ENCODE measurements around the gene MAD1L1. TPM values are rescaled to one million over a fixed set of nuclear protein-coding genes. Genes with fewer than 3 reads are reported as not detected.
"Not testable (repeated sequence)": the region's sequence is repeated elsewhere in the genome, so short reads cannot be mapped to it uniquely, and the experiment has no call there.

MAD1L1 gene
- total RNA-seq, 1 donor: 57.9 TPM

DNA sequence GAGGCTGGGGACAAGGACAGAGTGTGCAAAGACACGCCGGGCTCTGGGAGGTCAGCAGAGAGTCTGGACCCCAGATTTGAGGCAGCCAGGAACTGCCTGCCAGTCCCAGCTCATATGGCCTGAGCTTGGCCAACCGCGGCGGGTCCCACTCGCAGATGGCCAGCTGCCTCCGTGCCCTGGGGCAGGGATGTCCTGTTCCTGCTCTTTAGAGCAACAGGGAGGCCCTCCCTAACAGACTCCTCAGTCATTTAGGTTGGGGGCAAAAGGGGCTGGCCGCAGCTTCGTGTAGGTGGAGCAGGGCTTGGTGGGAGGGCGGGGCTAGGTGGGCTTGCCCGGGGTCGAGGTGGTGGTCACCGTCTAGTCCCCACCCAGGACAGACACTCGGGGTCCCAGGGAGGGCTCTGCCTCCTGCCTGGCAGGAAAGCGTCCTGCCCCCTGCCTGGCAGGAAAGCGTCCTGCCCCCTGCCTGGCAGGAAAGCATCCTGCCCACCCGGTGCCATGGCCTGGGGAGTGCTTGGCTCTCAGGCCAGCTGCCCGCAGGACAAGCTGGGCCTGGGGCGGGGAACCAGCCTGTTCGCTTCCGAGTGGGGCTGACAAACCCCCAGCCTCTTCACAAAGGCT lies 393.7 kb downstream of the MAD1L1 start:
- not testable (repeated sequence) for DNase-seq (ENCODE audit: low read depth in 2 of 3, low spot score in 2 of 3)

GRCh38 chr7:1838544-1838872 lies 394.2 kb downstream of the MAD1L1 start:
- not testable (repeated sequence) for DNase-seq (ENCODE audit: low read depth in 2 of 3, low spot score in 2 of 3)

DNA sequence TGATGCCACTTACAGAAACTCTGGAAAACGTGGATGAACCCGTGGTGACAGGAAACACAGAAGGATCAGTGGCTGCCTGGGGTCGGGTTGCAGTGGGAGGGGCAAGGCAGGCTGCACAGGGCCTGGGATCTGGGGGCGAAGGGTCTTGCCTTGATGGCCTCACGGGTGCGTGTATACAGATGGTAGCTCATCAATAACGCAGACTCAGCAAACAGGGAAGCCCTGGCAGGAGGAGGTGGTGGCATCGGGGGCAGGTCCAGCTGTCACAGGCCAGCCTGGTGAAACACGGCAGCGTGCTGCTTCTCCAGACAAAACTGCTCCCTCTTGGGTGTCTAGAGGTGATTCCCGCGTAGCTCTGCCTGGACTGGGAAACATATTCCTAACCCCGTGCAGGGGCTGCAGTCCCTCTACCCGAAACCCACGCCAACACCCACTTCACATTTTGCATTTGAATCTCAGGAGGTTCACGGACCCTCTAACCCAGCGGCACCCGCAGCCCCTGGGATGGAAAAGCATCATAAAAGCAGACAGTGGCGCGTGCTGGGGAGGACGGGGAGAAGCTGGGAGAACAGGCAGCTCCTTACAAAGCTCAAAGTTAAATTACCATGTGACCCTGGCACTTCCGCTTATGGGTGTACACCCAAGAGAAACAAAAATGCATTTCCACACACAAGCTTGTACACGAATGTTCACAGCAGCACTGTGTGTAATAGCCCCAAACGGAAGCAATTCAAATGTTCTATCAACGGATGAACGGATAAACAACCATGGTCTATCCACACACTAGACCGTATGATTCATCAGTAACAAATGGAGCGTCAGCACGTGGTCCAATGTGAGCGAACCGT lies 394.8 kb downstream of the MAD1L1 start:
- not testable (repeated sequence) for DNase-seq (ENCODE audit: low read depth in 2 of 3, low spot score in 2 of 3)

DNA sequence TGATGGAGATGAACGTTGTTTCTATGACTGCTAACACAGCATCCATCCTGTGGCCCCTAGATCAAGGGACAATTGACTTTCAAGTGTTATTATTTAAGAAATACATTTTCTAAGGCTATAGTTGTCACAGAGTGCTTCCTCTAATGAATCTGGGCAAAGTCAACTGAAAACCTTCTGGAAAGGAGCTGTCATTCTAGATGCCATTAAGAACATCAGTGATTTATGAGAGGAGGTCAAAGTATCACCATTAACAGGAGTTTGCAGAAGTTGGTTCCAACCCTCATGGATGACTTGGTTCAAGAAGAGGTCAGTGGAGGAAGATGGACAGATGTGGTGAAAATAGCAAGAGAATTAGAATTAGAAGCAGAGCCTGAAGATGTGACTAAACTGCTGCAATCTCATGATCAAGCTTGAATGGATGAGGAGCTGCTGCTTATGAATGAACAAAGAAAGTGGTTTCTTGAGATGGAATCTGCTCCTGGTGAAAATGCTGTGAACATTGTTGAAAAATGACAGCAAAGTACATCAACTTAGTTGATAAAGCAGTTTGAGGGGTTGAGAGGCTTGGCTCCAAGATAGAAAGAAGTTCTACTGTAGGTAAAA lies 400.7 kb downstream of the MAD1L1 start:
- not testable (repeated sequence) for DNase-seq (ENCODE audit: low read depth in 2 of 3, low spot score in 2 of 3)

- DNase-seq (ENCODE audit: low read depth in 2 of 3, low spot score in 2 of 3): not testable (repeated sequence)
Measured at GRCh38 chr7:1831471-1831870, 401.3 kb downstream of the MAD1L1 start.

DNA sequence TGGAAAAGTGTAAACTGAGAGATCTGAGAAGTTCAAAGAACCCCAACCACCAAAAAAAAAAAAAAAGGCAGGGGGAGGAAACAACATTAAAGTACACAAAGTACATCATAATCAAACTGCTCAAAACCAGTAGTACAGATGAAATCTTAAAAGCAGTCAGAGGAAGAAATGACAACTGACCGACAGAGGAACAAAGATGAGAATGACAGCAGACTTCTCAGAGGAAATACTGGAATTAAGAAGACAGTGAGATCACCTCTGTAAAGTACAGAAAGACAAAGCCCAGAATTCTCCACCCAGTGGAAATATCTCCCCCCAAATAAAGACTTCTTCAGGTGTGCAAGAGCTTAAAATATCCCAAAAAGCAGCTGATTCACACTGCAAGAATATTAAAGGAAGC lies 403.1 kb downstream of the MAD1L1 start:
- not testable (repeated sequence) for DNase-seq (ENCODE audit: low read depth in 2 of 3, low spot score in 2 of 3)

DNA sequence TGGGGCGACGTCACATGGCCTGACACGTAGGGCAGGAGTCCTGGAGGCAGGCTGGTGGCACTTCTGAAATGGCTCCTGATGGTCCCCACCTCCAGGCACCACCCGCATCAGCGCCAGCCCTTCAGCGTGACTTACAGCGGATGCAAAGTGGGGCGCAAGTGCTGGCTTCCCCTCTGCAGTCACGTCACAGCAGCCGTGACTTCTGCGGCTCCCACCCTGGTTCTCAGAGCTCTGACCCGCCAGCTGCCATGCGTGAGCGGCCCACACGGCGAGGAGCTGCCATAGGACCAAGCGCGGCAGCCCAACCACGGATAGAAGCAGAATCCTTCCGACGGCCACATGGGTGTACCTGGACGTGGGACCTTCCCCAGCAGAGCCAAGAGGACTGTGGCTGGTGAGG lies 403.6 kb downstream of the MAD1L1 start:
- no peak for DNase-seq (ENCODE audit: low read depth in 2 of 3, low spot score in 2 of 3)

- not testable (repeated sequence) for DNase-seq (ENCODE audit: low read depth in 2 of 3, low spot score in 2 of 3)
Measured at GRCh38 chr7:1828170-1828569, 404.6 kb downstream of the MAD1L1 start.

GRCh38 chr7:1827521-1827981 lies 405.2 kb downstream of the MAD1L1 start:
- DNase-seq (ENCODE audit: low read depth in 2 of 3, low spot score in 2 of 3): not testable (repeated sequence)

GRCh38 chr7:1826931-1827330 lies 405.8 kb downstream of the MAD1L1 start:
- not testable (repeated sequence) for DNase-seq (ENCODE audit: low read depth in 2 of 3, low spot score in 2 of 3)

GRCh38 chr7:1825897-1826741 lies 406.6 kb downstream of the MAD1L1 start:
- DNase-seq (ENCODE audit: low read depth in 2 of 3, low spot score in 2 of 3): no peak

- not testable (repeated sequence) for DNase-seq (ENCODE audit: low read depth in 2 of 3, low spot score in 2 of 3)
Measured at GRCh38 chr7:1825647-1825896, 407.2 kb downstream of the MAD1L1 start.

GRCh38 chr7:1824882-1825646 lies 407.7 kb downstream of the MAD1L1 start:
- DNase-seq (ENCODE audit: low read depth in 2 of 3, low spot score in 2 of 3): not testable (repeated sequence)

DNA sequence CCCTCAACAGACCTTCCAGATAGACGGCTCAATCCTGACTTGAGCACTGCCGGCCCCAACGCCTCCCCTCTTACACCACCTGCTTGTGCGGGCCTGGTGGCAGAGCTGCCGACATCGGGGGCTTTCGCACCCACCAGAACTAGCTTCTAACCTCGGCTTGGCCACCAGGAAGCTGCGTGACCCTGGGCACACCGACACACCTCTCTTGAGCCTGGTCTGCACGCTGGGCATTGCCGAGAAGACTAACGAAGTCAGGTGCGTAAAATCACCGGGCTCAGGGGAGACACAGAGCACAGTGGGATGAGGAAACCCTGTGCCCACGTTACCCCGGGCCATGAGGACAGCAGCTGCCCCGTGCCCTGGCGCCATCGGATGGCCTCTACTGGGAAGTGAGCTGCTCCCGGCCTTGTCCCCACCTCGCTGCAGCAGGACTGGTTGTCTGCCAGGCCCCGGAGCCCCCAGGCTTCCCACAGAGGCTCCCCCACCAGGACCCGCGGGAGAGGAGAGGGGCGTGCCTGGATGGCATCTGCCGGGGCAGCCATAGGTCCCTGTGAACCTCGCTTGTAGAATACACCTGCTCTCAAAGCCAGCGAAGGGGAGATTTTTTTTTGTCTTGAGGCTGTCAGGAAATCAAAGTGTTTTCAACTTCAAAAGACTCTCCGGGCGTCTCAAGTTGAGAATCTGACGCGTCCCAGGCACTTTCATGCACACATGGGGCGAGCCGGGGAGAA lies 408.4 kb downstream of the MAD1L1 start:
- peak in 1 of 3 donors; percentile 4 for DNase-seq (ENCODE audit: low read depth in 2 of 3, low spot score in 2 of 3)

GRCh38 chr7:1823376-1824150 lies 409.2 kb downstream of the MAD1L1 start:
- no peak for DNase-seq (ENCODE audit: low read depth in 2 of 3, low spot score in 2 of 3)

DNA sequence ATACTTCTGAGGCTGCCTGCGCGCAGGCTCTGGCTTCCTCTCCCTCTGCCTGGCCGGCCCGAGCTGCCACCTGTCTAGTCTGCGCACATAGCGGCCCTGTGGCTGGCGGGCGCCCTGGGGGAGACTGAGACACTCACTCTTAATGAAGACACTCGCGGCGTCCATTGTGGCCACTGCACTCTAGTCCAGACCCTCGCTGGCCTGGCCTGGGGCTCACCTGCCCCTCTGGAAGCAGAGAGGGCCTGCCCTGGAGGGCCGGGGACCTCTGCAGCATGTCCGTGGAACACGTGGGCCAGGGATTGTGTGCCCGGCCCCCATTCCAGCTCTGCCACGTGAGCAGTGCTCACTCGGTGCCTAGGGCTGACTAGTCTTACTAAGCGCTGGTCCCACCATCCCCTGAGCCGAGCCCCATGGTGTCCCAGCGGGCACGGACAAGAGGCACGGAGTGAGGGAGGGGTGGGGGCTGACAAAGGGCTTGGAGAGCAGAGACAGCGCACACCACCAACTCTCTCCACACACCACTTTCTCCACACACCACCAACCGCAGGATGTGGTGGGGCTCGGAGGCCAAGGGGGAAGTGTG lies 413.4 kb downstream of the MAD1L1 start:
- peak in 2 of 3 donors; percentile 43 to 74 for DNase-seq (ENCODE audit: low read depth in 2 of 3, low spot score in 2 of 3)

DNA sequence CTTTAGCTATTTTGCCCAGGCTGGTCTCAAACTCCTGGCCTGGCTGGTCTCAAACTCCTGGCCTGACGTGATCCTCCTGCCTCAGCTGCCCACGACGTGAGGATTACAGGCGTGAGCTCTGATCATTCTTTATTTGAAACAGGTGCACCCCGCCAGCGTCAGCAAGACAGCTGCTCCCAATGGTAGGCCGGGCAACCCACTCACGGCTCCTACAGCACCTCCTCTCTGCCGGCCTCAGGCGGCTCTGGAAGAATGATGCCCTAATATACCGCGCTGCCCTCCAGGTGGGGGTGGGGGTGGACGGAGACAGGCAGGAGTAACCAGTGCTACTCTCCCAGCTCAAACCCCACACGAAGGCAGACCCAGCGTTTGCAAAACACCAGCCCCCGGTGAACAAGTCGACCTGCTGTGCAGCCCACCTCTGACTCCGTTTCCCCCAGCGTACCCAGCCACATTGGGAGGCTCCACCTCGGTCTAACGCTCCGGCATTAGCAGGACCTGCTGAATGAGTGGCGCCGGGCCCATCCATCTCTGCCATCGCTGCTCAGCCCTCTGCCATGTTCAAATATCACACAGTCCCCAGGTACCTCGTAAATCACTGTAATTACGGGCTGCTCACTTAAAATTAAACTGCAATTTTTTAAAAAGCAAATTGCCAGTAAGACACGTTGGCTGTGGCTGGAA lies 414.0 kb downstream of the MAD1L1 start:
- no peak for DNase-seq (ENCODE audit: low read depth in 2 of 3, low spot score in 2 of 3)

All from hematopoietic multipotent progenitor cell (in vitro differentiated cells).